Measurements from ENCODE around the gene ALDH1A1.

DNA sequence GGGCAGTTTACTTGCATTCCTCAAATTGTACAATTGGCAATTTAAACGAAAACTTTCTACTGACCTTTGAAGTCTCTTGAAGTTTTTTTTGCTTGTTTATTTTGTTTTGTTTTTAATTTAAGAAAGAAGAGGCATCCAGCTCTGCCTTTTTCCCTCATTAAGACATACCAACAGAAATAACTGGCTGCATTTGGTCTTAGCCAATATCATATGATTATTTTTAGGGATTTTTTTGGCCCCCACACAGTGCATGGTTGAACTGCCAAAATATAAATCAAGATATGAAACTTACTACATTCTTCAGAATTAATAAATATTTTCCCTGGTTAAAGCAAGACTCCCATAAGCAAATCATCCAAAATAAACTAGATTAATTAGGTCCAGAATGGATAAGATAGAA, 79.4 kb downstream of the ALDH1A1 start:
- TF ChIP-seq, protein P1, sequence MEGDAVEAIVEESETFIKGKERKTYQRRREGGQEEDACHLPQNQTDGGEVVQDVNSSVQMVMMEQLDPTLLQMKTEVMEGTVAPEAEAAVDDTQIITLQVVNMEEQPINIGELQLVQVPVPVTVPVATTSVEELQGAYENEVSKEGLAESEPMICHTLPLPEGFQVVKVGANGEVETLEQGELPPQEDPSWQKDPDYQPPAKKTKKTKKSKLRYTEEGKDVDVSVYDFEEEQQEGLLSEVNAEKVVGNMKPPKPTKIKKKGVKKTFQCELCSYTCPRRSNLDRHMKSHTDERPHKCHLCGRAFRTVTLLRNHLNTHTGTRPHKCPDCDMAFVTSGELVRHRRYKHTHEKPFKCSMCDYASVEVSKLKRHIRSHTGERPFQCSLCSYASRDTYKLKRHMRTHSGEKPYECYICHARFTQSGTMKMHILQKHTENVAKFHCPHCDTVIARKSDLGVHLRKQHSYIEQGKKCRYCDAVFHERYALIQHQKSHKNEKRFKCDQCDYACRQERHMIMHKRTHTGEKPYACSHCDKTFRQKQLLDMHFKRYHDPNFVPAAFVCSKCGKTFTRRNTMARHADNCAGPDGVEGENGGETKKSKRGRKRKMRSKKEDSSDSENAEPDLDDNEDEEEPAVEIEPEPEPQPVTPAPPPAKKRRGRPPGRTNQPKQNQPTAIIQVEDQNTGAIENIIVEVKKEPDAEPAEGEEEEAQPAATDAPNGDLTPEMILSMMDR (IDR thresholded peaks at IDR 0.05 in 2 of 3, conservative IDR thresholded peaks at IDR 0.05 in 1 of 3; ENCODE audit: insufficient read depth in 2 of 3, low read depth in 1 of 3, low read length in 3 of 3) = no peak
- TF ChIP-seq POLR2A (conservative IDR thresholded peaks at IDR 0.05) = no peak
- TF ChIP-seq, protein P2, sequence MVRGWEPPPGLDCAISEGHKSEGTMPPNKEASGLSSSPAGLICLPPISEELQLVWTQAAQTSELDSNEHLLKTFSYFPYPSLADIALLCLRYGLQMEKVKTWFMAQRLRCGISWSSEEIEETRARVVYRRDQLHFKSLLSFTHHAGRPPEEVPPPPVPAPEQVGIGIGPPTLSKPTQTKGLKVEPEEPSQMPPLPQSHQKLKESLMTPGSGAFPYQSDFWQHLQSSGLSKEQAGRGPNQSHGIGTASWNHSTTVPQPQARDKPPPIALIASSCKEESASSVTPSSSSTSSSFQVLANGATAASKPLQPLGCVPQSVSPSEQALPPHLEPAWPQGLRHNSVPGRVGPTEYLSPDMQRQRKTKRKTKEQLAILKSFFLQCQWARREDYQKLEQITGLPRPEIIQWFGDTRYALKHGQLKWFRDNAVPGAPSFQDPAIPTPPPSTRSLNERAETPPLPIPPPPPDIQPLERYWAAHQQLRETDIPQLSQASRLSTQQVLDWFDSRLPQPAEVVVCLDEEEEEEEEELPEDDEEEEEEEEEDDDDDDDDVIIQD (CRISPR knock-in tag; IDR thresholded peaks at IDR 0.05) = no peak
- TF ChIP-seq FOXJ3 (CRISPR knock-in tag; IDR thresholded peaks at IDR 0.05) = no peak
- no peak for TF ChIP-seq MYC (IDR thresholded peaks at IDR 0.05; ENCODE audit: low read depth, low read length)
- TF ChIP-seq MYC (CRISPR knock-in tag; IDR thresholded peaks at IDR 0.05; ENCODE audit: borderline replicate concordance, low read depth) = no peak
- TF ChIP-seq SRSF7 (optimal IDR thresholded peaks at IDR 0.05; ENCODE audit: low read depth, low read length) = no peak
- no peak for TF ChIP-seq GATAD2A (IDR thresholded peaks at IDR 0.05)
- no peak for TF ChIP-seq TOE1 (IDR thresholded peaks at IDR 0.05; ENCODE audit: borderline replicate concordance)
- no peak for TF ChIP-seq TOE1 (CRISPR knock-in tag; IDR thresholded peaks at IDR 0.05; ENCODE audit: borderline replicate concordance, low read depth)
- no peak for TF ChIP-seq SIX5 (IDR thresholded peaks at IDR 0.05; ENCODE audit: borderline replicate concordance in 1 of 2, insufficient read depth in 1 of 2, low read depth in 1 of 2, low read length in 2 of 2)
- TF ChIP-seq SRF (CRISPR knock-in tag; IDR thresholded peaks at IDR 0.05) = no peak
- TF ChIP-seq ZNF274 (IDR thresholded peaks at IDR 0.05; ENCODE audit: borderline replicate concordance, low read depth, low read length) = no peak
- TF ChIP-seq, protein P3, sequence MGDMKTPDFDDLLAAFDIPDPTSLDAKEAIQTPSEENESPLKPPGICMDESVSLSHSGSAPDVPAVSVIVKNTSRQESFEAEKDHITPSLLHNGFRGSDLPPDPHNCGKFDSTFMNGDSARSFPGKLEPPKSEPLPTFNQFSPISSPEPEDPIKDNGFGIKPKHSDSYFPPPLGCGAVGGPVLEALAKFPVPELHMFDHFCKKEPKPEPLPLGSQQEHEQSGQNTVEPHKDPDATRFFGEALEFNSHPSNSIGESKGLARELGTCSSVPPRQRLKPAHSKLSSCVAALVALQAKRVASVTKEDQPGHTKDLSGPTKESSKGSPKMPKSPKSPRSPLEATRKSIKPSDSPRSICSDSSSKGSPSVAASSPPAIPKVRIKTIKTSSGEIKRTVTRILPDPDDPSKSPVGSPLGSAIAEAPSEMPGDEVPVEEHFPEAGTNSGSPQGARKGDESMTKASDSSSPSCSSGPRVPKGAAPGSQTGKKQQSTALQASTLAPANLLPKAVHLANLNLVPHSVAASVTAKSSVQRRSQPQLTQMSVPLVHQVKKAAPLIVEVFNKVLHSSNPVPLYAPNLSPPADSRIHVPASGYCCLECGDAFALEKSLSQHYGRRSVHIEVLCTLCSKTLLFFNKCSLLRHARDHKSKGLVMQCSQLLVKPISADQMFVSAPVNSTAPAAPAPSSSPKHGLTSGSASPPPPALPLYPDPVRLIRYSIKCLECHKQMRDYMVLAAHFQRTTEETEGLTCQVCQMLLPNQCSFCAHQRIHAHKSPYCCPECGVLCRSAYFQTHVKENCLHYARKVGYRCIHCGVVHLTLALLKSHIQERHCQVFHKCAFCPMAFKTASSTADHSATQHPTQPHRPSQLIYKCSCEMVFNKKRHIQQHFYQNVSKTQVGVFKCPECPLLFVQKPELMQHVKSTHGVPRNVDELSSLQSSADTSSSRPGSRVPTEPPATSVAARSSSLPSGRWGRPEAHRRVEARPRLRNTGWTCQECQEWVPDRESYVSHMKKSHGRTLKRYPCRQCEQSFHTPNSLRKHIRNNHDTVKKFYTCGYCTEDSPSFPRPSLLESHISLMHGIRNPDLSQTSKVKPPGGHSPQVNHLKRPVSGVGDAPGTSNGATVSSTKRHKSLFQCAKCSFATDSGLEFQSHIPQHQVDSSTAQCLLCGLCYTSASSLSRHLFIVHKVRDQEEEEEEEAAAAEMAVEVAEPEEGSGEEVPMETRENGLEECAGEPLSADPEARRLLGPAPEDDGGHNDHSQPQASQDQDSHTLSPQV (IDR thresholded peaks at IDR 0.05) = no peak
